Measurements from ENCODE around the gene RFX4. TPM values are rescaled to one million over a fixed set of nuclear protein-coding genes. Genes with fewer than 3 reads are reported as not detected.

The RFX4 gene
- total RNA-seq, 1 donor from 2014 or later: 0.13 TPM

DNA sequence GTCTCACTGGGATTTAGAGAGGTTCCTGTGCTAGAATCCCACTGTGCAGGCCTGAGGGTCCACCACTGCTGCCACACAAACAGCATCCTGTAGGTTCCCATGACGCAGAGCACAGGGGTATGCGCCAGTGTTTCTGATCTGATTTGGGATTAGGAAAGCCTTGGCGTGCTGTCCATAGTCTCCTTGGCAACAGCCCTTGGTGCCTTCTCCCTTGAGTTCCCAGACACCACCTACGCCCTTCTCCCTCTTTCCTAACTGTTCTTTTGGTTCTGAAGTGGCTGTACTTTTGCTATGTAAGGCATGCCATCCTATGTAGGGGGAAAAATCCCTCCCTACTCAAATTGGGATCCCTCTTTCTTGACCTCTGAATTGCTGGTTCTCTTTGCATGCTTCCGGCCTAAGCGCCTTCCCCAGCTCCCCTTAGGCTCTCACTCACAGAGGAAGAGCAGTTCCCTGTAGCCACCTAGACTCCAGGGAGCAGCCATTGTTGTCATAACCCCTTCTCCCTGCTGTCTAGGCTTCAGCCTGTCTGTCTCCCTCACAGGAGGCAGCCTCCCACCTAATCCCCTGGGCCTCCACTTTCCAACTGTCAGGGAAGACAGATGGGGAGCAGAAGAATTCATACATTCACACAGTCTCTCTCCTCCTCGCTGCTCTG is 176.9 kb downstream of the RFX4 start:
- DNase-seq (ENCODE audit: low spot score): no peak

DNA sequence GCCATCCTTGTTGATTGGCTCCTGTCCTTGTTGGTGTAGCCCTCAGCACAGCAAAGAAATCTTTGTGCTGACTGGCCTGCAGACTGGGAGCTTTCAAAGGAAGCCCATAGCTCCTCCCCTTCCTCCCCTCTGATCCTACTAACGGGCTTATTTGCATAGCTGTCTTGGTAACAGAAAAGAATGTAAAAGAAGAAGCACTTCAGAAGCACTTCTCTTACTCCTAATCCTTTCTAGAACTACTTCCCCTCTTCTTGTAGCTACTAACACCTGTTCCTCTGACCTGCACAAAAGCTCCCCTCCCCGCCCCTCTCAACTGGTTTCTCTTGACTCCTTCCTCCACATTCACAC is 177.4 kb downstream of the RFX4 start:
- no peak for DNase-seq (ENCODE audit: low spot score)

- no peak for DNase-seq (ENCODE audit: low spot score)
Observed at GRCh38 chr12:106764220-106764619, 181.4 kb downstream of the RFX4 start.

GRCh38 chr12:106764738-106765137 is 181.9 kb downstream of the RFX4 start:
- no peak for DNase-seq (ENCODE audit: low spot score)

- no peak for DNase-seq (ENCODE audit: low spot score)
Observed at GRCh38 chr12:106766393-106766826, 183.6 kb downstream of the RFX4 start.

- DNase-seq (ENCODE audit: low spot score): no peak
Observed at GRCh38 chr12:106767206-106767605, 184.4 kb downstream of the RFX4 start.

DNA sequence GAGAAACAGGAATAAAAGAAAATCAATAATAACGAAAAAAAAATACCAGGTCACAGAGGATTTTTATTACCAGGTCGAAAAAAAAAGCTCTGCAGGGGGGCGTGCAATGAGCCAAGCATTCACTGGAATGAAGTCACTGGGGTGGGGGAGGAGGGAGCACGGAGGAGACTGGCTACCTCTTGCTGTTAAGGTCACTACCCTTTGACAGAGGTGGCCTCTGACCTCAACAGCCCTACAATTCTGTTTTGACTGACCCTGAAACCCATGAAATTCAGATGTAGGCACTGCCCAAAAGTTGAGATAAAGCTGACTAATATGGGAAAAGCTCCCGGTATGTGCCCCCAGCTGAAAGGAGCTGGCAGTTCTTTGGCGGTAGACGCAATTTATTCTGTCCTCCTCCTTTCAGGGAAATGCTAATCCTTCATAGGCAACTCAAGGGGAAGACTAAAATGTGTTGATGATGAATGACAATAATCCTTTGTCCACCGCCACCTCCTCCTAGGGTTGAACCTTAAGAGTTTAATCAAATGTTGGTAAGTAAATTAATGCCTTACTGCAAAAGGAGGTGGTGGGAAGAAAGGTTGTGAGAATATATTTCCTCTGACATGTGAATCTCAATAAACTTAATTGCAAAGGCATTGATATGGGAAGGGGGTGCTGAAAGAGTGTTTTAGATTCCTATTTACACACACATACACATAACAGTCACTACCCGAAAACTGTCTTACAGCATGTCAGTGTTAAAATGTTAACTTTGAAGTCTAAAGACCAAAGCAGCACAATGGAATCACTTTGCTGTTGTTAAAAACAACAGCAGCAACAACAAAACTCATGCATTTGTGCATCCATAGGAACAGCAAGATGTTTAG is 185.4 kb downstream of the RFX4 start:
- DNase-seq (ENCODE audit: low spot score): no peak

DNA sequence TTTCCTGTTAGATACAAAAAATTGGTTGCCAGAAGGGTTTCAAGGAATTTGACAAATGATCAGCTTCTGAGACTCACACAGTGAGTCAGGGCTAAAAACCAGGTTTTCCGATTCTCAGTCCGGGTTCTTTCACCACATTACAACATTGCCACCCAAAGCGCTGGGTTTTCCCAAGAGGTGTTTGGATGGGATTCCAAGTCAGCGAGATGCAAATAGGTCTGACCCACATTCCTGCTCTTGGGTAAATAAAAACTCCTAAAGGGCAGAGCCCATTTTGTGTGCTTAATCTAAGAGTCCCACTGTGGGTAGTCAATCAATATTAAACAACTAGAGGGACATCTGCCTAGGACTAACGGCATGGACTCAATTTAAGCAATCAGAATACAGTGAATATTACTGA is 186.3 kb downstream of the RFX4 start:
- no peak for DNase-seq (ENCODE audit: low spot score)

GRCh38 chr12:106769546-106769945 is 186.7 kb downstream of the RFX4 start:
- DNase-seq (ENCODE audit: low spot score): no peak

DNA sequence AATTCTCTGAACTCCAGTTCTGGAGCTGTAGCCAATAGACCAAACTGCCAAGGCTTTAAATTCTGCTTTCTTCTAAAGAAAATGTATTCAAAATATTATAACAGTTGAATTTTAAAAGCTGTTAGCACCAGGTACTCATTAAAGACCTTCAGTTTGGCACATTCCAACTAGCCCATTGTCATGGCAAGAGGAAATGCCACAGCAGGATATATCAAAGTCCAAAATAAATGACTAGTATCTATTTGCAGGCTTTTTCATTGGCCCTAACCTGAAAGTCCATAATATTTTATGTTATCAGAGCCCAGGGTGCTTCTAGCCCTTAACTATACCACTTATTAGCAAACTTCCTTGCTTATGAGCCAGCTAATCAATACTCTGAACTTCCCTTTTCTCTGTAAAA is 188.6 kb downstream of the RFX4 start:
- DNase-seq (ENCODE audit: low spot score): no peak

DNA sequence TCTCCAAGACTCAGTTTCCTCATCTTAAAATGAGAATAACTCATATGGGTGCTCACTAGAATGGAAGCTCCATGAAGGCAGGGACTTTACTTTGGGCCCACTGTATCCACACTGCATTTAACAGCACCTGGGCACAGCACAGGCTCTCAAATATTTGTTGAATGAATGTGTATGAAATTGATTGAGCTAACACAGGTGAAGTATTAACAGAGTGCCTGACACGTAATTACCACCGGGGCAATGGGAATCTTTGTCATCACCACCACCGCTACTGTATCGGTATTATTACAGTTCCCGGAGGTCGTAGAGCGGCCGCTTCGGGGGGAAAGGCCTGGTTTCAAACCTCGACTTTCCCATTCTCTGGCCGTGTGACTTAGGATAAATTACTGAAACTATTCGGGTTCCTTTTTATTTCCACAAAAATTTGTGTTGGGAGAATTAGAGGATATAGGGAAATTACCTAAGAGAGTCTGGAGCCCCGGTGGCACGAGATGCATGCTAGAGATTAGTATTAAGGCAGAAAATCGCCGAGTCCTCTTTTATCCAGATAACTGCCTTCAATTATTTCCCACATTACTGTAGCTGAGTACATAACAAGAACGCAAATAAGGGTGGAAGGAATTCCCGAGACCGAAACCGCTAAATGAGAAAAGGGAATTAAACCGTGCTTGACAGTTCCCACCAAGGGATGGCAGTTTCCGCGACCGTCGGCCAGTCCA is 190.6 kb downstream of the RFX4 start:
- DNase-seq (ENCODE audit: low spot score): no peak

DNA sequence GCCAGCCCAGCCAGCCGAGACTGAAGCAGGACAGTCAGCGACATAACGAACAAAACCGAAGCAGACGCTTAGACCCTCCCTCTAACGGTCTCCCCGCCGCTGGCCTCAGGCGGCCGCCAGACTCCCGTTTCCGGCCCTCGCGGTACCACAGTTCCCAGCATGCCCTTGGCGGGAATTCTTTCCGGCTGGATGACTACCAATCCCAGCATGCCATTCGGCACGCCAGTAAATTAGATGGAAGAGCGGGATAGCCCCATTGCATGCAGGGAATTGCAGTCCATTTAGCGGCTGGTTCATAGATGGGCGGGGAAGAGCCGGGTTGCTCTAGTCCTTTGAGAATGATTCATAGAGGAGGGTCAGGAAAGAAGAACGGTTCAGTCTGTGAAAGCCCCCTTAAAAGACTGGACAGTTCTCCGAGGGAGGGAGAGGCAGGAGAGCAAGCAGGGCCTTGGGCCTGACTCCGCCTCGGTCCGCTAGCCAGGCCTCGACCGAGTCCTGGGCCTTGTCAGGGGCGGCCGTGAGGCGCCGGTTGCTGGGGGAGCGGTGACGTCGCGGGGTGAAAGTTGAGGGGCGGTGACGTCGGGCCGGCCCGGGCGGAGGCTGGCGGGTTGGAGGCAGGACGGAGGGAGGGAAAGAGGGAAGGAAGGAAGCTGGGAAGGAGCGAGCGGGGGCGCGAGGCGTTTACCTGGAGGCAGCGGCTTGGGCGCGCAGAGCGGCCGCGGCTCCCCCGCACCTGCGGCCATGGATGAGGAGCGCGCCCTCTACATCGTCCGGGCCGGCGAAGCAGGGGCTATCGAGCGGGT is 191.4 kb downstream of the RFX4 start, which contains the start of gene RIC8B:
Gene RIC8B, plus strand, starts transcription at position 678 of the 803 bp plus-strand sequence. Its CDS starts 64 bp downstream, at position 742.
- peak; percentile 96 for DNase-seq (ENCODE audit: low spot score)

DNA sequence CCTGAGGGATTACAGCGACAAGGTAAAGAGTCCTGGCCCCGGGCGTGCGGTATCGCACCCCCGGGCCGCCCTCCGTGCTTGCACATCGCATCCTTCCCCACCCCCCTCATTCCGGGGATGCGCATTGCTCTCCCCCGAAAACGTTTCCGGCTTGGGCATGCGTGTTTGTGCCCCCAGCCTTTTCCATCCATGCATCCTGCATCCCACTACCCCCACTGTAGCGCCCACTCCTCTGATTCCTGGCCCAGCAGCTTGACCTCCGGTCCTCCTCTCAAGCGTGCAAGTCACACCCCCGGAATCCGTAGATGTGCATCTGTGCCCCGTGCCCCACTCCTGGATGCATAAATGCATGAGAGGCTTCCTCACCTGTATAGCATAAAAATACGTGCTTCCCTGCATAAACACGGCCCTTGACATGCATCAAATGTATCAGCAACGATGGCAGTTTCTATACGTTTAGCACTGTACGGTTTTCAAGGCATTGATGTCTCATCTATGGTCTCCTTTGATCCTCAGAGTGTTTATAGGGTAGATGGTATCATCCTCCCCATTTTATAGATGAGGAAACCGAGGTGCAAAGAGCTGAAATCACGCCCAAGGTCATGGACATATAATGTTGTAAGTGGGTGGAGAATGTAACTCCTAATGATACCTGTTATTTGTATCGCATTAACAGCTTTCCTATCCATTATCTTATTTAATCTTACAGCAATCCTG is 192.2 kb downstream of the RFX4 start:
- no peak for DNase-seq (ENCODE audit: low spot score)

DNA sequence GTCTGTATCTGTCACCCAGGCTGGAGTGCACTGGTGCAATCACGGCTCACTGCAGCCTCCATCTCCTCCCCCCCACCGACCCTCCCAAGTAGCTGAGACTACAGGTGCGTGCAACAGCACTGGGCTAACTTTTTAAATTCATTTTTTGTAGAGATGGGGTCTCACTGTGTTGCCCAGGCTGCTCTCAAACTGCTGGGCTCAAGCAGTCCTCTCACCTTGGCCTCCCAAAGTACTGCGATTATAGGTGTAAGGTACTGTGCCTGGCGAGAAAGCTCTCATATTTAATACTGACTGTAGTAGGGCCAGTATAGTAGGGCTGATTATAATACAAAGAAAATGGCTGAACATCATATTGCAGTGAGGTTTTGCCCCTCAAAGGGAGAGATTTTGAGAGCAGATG is 194.1 kb downstream of the RFX4 start:
- DNase-seq (ENCODE audit: low spot score): no peak

- no peak for DNase-seq (ENCODE audit: low spot score)
Observed at GRCh38 chr12:106780010-106780631, 197.3 kb downstream of the RFX4 start.

- DNase-seq (ENCODE audit: low spot score): no peak
Observed at GRCh38 chr12:106782619-106783018, 199.8 kb downstream of the RFX4 start.

GRCh38 chr12:106783515-106783914 is 200.7 kb downstream of the RFX4 start:
- DNase-seq (ENCODE audit: low spot score): no peak

DNA sequence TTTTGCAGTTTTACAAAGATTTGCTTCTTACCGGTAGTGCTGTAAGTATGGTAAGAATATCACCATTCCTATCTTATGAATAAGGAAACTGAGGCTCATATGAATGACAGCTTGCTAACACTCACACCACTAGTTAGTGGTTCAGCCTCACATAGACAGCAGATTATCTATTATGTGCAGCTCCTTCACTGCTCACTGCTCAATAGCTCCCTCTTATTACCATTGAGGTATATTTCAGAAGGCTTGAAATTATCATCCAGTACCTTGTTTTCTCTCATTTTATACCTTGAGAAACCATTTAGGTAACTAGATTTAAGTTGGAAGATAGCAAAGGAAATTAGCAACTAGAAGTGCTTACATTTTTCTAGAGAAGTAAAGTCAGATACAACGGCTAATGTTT is 207.2 kb downstream of the RFX4 start:
- DNase-seq (ENCODE audit: low spot score): no peak

DNA sequence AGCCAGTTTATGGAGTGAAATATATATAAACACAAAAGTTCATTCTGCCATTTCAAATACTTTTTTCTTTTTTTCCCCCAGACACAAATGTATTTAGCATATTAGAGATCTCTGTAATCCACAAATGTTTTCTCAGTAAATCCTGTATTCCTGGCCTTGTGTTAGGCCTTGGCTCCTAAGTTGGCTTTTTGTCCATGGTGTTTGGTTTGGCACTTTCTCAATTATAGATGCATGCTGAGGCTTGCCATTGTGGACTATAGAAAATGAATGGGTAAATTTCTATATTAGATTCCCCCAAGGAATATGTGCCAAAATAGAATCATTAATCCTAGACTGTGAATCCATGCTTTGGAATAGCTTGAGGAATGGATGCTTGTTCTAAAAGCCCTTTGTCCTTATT is 208.7 kb downstream of the RFX4 start:
- no peak for DNase-seq (ENCODE audit: low spot score)

GRCh38 chr12:106794369-106794768 is 211.6 kb downstream of the RFX4 start:
- DNase-seq (ENCODE audit: low spot score): no peak

Measured in mesenteric fat pad (tissue), 1 donor.